Muscle of arm (tissue), 12 donors: Measurements from ENCODE around the gene MAS1. TPM values are rescaled to one million over a fixed set of nuclear protein-coding genes. Genes with fewer than 3 reads are reported as not detected.

Experiments
- DNase-seq: peaks from one replicate; pipeline ENCODE4 v3.0.0-alpha.2; 2013
- polyA plus RNA-seq, 12 donors: library from polyadenylated mRNA; unstranded; fragments of 120-200 nt; gene quantifications; one replicate each; pipeline ENCODE4 v1.2.1, GENCODE V29; 2013; ENCODE audit not compliant: insufficient read length in 12 of 12

MAS1 gene
- polyA plus RNA-seq, 12 donors: 0.11 to 1.1 (median 0.30) TPM; not detected in 2

DNA sequence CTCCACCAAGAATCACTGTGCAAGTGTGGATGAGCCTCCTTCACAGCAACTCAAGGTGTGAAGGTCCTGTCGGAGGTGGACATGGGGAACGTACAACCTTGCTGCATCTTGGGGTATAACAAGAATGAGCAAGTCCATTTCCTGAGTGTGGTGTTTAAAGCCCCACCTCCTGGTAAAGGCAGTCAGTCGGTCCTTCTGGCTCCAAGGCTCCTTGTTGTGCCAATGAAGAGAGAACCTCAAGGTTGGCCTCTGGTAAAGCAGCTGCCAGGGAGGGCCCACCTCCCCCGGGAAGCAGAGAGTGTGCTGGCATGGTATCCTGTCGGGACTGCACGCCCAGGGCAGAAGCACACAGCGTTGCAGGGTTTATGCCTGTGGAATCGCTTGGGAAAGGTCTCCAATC lies 12.4 kb upstream of the MAS1 start:
- DNase-seq: no peak

DNA sequence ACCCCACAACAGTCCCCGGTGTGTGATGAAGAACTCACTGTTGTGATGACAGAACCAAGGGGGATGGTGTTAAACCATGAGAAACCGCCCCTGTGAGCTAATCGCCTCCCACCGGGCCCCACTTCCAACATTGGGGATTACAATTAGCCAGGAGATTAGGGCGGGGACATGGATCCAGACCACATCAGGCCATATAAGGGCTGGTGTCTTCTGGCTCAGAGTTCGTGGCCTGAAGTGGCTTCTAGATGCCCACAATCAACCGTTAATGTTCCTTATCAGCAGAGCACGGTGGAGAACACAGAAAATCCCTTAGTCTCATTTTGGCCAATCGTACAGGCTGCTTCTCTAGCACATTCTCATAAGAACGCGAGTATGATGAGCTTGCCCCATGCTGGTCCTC lies 10.9 kb upstream of the MAS1 start:
- DNase-seq: no peak

DNA sequence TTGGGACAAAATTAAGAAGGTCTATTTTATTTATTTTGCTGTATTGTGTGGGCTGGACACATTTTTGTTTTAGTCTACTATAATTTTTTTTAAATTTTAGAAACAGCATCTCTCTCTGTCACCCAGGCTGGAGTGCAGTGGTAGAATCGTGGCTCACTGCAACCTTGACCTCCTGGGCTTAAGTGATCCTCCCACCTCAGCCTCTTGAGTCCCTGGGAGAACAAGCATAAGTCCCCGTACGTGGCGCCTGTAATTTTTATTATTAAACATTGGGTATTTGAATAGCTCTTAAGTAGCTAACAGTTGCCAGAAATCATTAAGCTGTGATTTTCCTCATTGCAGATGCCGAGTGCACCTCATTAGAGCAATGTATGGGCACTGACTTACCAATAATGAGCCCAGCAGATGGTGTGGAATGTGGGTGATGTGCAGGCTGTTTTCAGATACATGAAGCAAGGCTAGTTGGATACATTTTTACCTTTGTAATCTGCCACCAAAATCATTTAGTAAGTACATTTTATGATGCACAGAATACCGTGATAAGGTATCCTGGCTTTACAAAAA lies 10.3 kb upstream of the MAS1 start:
- no peak for DNase-seq

DNA sequence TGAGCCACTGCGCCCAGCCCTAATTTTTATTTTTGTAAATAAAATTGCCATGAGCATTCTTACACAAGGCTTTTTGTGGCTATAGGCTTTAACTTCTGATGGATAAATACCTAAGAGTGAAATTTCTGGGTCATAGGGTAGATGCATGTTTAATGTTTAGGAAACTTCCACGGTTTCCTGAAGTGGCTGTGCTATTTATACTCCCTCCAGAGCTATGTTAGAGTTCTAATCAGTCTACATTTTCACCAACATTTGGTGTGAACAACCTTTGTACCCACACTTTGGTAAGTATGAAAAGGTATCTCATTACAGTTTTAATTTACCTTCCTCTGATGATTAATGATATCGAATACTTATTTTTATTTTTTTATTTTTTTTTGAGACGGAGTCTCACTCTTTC lies 6.1 kb upstream of the MAS1 start:
- DNase-seq: no peak

DNA sequence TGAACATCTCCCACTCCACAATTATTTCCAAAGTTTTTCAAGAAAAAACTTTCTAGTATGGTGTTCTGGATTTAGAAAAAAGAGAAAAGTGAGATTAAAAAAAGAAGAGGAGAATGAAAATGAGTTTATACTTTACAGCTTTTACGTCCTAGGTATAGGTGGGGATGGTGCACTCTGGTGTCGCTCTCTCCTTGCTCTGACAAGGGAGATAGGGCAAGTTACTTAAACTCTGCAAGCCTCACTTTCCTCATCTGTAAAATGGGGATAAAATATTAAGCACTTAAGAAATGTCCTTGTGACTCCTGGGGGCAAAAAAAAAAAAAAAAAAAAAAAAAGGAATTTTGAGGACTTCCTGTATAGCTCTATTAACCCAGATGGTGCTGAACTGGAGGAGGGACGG lies 4.5 kb upstream of the MAS1 start:
- no peak for DNase-seq

DNA sequence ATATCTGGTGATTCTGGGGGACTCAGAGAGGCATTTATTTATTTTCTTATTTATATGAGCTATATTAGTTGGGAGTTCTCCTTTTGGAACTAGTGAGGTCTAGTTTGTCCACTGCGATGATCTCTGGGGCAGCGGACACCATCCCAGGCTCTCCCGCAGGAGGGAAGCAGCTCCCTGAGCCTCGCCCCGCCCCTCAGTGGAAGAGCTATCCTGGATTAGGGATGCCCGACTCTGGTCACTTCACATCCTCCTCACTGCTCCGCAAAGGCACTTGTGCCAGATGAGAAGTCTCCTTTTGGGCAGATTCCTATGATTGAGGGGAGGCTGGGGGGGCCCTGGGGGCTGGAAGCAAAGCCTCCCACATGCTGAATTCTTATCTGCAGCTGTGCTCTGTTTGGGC lies 3.6 kb upstream of the MAS1 start:
- no peak for DNase-seq

DNA sequence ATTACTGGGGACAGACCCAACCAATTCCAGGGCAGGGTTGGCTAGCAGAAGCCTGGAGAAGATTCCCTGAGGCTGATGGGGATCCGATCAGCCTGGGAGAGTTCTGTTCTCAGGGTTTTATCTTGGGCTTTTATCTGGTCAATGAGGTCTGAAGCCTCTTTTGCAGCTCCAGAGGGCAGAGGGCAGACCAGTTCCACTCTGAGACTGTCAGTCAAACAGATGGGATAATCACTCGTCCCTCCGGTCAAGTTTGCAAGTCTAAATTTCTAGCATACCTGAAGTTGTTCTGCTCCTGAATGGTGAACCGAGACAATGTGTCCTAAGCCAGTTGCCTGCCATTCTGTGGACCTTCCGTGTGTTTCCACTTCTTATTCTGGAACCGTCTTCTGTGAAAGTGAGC lies 3.0 kb upstream of the MAS1 start:
- no peak for DNase-seq

DNA sequence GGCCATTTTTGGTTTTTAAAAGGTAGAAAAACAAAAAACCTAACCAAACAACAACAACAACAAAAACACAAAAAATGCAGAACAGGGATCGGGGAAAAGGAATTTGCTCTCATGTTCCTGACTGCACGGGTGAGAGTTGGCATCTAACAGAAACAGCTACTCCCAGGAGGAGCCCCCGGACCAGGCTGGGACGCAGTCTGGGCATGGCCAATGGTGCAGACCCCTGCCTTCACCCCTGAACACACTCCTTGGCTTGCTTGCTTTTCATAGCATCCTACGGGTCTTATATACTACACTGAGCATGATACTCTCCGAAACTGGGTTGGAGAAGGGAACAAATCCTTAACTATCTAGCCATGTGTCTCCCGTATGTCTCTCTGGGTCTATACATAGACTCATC lies 587 bp upstream of the MAS1 start:
- no peak for DNase-seq

DNA sequence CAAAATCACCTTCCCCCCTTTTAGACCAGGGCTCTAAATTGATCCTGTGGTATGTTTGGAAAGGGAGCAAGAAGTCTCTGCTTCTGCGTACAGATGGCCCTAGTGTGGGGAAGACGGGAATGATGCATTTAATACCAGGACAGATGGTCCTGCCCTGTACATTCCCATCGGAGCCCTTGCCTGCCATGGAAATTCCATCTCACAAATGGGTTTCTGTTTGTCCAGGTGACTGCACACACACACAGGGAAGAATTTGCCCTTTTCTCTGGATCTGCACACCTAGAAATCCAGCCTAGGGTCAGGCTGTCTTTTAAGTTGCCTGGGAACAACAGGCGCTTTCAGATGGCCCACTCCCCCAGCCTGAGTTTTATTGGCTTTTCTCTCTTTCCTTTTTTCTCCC lies 1.3 kb downstream of the MAS1 start:
- DNase-seq: no peak

DNA sequence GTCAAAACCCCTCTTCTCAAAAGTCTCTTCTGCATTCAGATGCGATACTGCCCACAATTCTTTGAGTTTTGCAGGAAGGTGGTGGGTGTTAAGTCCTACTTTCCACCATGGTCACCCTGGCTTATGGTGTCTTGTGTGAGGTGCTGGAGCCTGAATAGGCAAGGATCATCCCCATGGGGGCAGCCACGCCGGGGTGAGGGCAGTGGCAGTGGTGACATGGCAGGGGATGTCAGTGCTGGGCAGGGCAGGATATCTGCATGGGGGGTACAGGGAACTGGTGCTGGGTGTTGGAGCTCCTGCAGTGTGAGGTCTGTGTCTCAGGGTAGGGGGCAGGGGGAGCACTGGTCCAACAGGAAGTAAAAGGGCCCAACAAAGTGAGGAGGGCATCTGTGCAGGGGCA lies 2.3 kb downstream of the MAS1 start:
- DNase-seq: no peak

DNA sequence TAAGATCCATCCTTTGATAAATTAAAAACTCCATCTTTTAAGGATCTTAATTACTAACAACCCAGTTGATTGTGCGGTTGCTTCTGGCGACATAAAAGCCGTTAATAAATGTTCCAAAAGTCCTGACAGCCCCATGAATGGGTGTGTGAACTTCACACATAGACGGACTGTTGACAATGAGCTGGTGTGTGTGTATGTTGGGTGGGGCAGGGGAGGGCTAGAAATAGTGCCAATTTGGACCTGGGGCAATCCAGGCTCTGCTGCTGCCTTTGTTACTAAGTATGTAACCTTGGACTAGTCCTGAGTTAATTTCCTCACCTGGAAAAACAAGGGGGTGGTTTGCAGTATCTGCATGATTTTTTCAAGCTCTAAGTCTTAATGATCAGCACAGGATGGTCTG lies 4.2 kb downstream of the MAS1 start:
- DNase-seq: no peak

DNA sequence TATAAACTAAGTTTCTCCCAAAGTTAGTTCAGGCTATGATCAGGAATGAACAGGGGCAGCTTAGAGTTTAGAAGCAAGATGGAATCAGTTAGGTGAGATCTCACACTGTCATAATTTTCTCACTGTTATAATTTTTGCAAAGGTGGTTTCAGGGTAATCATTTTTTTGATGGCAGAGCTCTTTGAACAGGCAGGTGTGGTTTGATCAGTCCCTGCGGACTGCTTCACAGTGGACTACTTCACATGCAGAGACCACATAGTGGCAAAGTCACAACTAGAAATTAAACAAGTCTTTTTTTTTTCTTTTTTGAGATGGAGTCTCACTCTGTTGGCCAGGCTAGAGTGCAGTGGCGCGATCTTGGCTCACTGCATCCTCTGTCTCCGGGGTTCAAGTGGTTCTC lies 6.8 kb downstream of the MAS1 start:
- DNase-seq: no peak

DNA sequence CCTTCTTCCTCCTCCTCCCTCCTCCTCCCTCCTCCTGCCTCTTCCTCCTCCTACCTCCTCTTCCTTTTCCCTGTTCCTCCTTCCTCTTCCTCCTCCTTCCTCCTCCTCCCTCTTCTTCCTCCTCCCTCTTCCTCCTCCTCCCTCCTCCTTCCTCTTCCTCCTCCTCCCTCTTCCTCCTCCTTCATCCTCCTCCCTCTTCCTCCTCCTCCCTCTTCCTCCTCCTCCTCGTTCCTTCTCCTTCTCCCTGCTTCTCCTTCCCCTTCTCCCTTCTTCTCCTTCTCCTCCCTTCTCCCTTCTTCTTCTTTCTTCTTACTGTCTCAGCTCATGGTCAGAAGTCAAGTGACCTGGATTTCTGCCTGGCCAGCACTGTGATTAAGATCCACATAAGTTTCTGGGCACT lies 7.7 kb downstream of the MAS1 start:
- DNase-seq: no peak

DNA sequence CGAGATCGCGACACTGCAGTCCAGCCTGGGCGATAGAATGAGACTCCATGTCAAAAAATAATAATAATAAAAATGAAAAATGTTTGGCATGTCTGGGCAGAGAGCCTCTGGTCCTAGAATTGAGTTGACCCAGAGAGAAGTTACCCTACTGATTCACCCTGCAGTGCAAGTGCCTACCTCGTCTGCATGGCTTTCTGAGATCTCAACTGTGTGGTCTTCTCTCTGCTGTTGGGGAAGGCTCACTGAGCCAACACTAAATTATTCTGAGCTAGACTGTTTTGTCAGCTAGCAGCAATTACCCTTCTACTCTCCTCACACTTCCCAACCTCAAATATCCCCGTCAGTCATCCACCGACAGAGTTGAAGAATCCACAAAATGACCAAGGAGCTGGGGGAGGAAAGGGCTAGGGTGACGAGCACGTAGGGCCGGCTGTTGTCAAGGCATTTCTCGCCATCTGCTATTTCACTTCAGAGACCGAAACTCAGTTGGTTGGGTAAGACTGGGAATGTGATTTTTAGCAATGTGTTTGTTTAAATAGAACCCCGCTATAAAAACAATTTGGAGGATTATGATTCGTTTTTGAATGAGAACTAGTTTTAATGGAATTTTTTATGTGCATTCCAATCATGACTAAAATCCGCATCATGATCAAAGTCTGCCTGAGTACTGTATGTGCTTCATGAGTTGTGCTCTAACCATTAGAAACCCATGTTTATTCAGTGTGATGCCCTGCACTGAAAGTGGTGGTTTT lies 9.4 kb downstream of the MAS1 start:
- DNase-seq: no peak

DNA sequence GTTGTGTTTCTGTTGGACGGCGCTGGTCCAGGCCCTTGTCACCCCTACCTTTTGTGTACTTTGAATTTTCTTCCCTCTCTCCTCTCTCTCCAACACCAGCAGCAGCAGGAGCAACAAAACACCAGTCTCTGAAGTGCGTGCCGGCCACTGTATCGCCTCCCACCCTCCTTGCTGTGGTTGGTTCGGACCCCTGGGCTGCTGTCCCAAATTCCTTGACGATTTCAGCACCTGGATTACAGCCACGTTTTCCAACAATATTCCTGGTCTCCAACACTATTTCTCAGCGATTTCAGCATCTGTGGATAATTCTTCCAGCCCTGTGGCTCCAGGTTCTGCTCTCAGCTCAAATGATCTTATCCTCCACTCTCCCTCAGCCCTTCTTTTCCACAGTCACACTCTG lies 11.8 kb downstream of the MAS1 start:
- DNase-seq: peak; percentile 54

DNA sequence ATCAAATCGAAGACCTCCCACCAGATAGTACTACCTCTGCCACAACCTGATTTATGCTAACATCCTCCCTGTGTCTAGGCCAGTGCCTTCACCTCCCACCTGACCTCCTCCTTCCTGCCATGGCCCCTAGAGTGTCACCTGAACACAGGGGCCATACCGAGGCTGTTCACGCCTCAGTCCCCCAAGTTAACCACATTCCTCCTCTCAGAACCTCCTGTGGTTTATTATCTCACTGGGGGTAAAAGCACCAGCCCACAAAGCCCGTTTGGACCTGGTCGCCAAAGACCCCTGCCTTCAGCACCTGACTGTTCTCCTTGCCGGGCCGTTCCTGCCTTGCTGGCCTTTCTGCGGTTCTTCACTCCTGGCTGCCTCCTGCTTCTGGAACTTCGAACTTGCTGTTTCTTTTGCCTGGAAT lies 13.7 kb downstream of the MAS1 start:
- DNase-seq: no peak

DNA sequence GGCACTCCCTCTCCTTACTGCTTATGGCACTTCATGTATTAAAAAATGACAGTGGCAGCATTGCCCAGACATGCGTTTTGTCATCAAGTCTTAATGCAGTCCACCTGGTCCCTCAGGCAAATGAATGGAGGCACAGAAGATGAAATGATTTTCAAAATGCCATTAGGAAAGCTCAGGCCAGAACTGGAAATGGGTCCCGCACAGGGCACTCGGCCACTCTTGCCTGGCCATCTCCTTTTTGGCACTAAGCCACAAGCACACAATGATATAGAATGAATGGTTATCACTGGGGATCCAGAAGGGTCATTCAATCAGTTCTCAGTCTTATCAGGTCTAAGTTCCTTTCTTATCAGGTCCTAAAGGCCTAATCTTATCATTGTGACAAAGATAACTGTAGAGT lies 15.6 kb downstream of the MAS1 start:
- DNase-seq: no peak

DNA sequence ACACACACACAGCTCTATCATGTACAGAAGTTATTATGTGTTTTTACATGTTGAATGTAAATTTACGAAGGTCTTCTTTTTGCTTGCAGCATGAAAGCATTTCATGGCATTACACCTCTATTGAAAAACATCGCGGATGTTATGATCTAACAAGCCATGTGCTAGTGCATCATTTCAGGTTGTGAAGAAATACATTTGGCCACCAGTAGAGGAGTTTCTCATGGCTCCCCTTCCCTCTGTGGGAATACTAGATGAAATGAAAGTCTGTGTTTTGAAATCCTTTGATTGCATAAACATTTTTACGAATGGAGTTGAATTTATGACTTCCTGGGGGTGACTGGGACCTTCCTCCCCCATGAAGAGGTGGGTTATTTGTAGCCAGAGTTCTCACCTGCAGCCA lies 17.7 kb downstream of the MAS1 start:
- DNase-seq: no peak

DNA sequence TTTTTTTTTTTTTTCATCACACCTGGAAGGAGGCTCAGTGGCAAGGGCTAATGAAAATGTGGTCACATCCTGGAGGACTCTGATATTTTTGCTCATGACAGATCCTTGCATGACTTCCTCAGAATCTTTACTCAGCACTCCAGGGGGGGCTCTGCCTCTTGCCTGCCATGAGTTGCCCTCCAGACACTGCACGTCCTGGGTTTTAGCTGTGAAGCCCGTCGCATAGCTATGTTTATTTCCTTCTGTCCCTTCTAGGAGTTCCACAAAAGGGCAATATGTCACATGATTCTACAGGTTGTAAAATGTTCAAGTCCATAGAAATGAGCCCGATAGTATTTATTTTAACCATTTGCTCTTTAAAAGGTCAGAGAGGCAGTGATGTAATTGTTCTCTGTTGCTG lies 18.2 kb downstream of the MAS1 start:
- no peak for DNase-seq

DNA sequence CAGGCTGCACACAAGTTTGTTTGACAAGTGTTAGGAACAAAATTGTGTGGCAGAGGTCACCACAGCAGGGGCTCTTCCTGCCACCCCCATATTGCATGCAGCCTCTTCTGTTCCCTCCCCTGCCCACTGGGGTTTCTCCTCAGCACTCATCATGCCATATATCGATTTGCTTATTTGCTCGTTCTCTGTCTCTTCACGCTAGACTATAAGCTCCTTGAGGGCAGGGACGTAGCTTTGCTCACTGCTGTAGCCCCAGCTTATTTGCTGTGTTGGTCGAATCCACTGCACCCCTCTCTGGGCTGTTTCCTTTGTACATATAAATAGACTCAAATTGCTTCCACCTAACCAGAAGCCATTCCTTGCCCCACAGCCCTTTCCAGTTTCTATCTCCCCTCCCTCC lies 19.6 kb downstream of the MAS1 start:
- DNase-seq: no peak

DNA sequence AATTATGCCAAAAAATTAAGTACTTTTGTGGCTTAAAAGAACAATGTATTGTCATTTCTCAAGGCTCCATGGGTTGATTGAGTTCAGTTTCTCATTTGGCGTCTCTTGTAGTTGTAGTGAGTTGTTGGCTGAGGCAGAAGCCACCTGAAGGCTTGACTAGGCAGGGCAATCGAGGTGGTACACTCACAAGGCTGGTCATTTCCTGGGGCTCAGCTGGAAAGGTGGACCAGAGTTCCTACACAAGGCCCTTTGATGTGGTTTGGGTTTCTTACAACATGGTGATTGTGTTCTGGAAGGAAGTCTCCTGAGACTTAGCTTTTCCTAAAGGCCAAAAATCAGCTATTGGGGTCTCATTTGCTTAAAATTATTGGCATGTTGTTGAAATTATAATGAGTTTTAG lies 22.6 kb downstream of the MAS1 start:
- no peak for DNase-seq

DNA sequence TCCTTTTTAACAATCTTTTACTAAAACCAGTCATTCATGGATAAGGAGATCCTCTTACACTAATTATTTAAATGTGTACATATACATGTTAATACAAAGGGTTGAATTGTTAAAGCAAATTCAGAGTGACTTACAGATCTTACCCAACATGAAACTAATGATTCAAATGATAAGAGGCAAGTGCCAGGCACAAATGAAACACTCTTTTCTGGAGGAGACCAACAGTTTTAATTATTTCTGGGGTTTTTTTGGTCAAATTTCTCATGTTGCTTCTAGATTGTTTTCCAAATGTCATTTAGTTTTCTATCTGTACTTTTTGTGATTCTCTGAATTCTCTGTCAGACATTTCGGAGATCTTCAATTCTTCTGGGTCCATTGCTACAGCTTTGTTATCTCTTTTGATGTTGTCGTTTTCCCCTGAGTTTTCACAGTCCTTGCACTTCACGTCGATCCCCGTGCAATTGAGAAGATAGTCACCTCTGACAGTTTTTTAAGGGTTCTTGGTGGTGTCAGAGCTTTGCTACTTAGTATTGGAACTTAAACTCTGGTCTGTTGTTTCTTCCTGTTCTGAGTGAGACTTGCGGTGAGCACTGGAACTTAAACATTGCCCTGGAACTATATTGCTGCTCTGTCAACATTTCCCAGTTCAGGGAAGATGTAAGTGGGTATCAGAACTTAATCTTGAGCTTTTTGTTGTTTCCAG lies 23.2 kb downstream of the MAS1 start:
- DNase-seq: no peak

DNA sequence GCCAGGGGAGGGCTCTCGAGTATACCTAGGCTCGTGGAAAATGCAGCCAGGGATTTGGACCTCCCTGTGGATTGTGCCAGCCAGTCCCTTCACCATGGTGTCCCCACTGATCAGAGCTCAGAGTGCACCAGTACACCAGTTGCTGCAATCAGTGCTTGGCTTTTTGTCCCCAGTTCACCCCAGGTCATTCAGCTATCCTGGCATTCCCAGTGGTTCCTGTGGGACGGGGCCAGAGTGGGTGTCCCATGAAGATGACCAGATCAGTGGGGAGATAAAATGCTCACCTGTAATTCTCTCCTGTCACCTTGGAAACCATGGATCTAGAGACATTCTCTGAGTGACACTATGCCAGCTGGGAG lies 23.8 kb downstream of the MAS1 start:
- DNase-seq: no peak

DNA sequence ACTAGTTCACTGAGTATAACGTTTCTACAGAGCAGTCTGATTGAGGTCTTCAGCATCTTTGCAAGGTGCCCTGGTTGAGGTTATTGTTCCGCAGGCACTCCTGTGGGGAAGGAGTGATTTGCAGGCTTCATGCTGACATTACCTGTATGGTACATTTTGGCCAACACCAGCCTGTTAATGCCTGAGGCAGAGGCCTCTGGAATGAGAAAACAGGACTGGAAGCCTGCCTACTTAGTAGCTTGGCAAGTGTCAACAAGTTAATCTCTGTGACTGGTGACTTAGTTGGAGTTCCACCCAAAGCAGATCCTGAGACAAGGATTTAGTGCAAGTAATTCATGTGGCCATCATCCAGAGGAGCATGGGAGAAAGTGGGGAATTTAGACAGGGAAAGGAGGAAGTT lies 24.6 kb downstream of the MAS1 start:
- DNase-seq: no peak
